Anterior cingulate cortex (tissue), 58 donors: ENCODE data around the gene CHIT1.
"Not testable (repeated sequence)": the region's sequence is repeated elsewhere in the genome, so short reads cannot be mapped to it uniquely, and the experiment has no call there.

Experiments used
- DNase-seq, 58 donors: peaks; one replicate each; lab custom pipeline; 2025; lab: John Stamatoyannopoulos, UW

CHIT1 gene

DNA sequence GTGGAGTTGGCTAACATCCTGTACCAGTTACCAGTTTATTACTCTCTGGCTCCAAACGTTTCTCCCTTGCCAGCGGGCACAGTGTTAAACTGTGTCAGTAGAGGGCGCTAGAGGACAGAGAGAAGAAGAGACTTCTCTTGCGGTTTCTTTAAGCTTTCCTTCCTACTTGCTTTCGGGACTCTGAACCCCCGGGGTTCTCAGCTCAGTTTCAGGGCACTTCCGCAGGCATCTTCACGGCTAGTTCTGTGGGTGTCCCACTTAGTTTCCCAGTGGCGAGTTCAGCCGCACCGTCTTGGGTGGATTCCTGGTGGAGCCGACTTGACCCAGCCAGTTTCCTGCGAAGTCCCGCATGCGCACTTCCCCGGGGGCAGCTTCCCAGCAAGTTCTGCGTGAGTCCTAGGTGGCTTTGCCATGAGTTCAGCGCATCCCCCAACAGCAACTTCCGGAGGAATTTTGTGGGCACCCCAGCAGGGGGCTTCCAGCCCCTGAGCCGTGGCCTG, 37.9 kb upstream of the CHIT1 start:
- DNase-seq = peak in 53 of 58 donors; percentile 46 to 88 (median 73)

GRCh38 chr1:203266140-203266539, 36.7 kb upstream of the CHIT1 start:
- DNase-seq = not testable (repeated sequence)

DNA sequence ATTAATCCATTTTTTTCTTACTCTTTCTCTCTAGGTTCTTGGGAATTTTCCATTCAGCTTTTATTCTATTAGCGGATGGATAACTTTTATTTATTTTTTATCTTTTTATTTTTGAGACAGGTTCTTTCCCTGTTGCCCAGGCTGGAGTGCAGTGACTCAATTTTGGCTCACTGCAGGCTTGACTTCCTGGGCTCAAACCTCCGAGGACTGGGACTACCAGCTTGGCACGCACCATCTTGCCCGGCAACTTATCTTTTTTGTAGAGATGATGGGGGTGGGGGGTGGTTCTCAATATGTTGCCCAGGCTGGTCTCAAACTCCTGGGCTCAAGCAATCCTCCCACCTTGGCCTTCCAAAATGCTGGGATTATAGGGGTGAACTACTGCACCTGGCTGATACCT, 36.1 kb upstream of the CHIT1 start:
- no peak for DNase-seq

DNA sequence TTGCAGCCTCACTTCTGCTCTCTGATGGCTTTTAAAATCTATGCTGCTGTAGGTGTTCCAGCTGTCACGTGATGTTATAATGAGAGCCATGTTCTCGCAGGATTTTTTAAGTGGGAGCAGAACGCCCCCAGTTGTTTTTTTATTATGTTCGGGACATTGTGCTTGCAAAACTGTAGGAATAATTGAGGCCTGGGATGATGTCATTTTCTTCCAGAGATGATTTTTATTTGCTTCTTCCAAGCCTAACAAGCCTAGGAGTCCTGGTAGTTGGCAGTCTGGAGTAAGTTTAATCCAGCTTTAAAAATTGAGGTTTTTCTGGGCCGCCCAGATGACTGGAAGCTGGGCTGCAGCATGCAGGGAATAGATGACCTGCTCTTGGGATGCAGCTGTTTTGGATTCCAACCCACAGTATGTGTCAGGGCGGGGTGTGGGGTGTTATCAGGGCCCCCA, 34.6 kb upstream of the CHIT1 start:
- DNase-seq = peak in 2 of 58 donors; percentile 24 to 39

- DNase-seq = no peak
Measured at GRCh38 chr1:203263496-203263895, 34.0 kb upstream of the CHIT1 start.

- DNase-seq = not testable (repeated sequence)
Measured at GRCh38 chr1:203256636-203257035, 27.2 kb upstream of the CHIT1 start.

DNA sequence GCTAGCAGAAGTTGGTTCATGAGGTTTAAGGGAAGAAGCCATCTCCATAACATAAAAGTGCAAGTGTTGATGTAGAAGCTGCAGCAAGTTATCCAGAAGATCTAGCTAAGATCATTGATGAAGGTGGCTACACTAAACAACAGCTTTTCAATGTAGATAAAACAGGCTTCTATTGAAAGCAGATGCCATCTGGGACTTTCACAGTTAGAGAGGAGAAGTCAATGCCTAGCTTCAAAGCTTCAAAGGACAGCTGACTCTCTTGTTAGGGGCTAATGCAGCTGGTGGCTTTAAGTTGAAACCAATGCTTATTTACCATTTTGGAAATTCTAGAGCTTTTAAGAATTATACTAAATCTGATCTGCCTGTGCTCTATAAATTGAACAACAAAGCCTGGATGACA, 25.3 kb upstream of the CHIT1 start:
- DNase-seq = not testable (repeated sequence)

GRCh38 chr1:203252678-203253077, 23.2 kb upstream of the CHIT1 start:
- no peak for DNase-seq

DNA sequence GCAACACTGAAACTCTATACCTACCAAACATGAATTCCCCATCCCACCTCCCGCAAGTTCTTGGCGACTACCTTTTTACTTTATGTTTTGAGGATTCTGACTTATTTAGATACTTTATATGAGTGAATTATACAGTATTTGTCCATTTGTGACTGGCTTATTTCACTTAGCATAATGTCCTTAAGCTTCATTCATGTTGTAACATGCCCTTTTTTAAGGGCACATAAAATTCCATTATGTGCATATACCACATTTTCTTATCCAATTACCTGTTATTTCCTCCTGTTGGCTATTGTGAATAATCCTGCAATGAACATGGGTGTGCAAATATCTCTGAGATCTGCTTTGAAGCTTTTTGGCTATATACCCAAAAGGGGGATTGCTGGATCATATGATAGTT, 22.0 kb upstream of the CHIT1 start:
- DNase-seq = no peak

DNA sequence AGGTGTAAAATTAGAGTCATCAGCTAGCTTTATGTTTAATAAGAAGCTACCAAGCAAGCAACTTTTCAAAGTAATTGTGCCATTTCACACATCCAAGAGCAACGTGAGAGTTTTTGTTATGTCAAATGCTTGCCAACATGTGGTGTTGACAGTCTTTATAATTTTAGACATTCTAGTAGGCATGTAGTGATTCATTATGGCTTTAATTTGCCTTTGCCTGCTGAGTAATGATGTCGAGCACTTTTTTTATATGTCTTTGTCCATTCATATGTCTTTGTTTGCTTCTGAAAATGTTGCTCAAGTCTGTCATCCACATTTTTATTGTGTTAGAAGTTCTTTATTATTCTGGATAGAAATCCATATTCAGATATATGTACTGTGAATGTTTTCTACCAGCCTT, 21.4 kb upstream of the CHIT1 start:
- DNase-seq = peak in 1 of 58 donors; percentile 33

GRCh38 chr1:203244776-203245175, 15.3 kb upstream of the CHIT1 start:
- no peak for DNase-seq

DNA sequence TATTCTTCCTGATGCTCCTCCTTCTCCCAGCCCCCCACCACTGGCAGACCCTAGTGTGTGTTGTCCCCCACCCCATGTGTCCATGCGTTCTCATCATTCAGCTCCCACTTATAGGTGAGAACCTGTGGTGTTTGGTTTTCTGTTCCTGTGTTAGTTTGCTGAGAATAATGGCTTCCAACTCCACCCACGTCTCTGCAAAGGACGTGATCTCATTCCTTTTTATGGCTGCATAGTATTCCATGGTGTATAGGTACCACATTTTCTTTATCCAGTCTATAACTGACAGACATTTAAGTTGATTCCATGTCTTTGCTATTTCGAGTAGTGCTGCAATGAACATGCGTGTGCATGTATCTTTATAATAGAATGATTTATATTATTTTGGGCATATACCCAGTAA, 12.2 kb upstream of the CHIT1 start:
- DNase-seq = not testable (repeated sequence)

GRCh38 chr1:203239526-203240305, 10.2 kb upstream of the CHIT1 start:
- DNase-seq = peak in 12 of 58 donors; percentile 12 to 54 (median 34)

- DNase-seq = no peak
Measured at GRCh38 chr1:203239081-203239480, 9.6 kb upstream of the CHIT1 start.

DNA sequence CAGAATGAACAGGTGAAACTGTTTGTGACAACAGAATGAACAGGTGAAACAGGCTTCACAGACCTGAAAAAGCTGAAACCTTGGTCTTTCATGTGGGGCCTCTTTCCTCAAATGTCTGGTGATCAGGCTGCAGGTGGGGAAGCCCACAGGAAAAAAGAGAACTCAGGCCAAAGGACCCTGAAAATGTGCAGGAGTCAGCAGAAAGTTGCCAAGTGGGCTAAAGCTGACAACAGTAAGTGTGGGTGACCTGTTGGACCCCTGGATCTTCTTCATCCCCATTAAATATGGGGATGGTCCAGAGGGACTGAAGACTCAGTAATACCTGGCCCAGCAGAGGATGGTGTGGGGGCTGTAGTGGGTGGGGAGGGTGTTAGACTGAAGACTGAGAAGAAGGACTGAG, 9.1 kb upstream of the CHIT1 start:
- DNase-seq = no peak

- DNase-seq = not testable (repeated sequence)
Measured at GRCh38 chr1:203234901-203235300, 5.4 kb upstream of the CHIT1 start.

DNA sequence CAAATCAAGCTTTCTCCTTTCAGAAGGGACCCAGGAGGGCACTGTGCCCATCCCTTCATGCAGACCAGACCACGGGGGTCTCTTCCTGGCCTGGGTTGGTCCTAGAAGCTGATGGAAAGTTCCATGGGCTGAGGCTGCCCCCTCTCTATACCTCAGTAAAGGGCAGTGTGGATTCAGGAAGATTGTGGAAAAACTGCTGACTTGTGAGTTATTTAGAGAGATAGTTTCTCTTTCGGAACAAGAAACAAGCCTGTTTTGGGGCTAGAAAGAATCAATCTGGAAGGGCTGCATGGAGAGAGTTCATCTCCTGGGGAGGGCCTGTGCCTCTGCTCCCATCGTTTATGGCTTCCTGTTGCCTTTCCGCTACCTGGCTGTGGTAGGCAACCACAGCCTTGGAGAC, 803 bp downstream of the CHIT1 start:
- DNase-seq = no peak

- no peak for DNase-seq
Measured at GRCh38 chr1:203227371-203228083, 1.9 kb downstream of the CHIT1 start.

GRCh38 chr1:203225071-203225470, 4.4 kb downstream of the CHIT1 start:
- DNase-seq = no peak

DNA sequence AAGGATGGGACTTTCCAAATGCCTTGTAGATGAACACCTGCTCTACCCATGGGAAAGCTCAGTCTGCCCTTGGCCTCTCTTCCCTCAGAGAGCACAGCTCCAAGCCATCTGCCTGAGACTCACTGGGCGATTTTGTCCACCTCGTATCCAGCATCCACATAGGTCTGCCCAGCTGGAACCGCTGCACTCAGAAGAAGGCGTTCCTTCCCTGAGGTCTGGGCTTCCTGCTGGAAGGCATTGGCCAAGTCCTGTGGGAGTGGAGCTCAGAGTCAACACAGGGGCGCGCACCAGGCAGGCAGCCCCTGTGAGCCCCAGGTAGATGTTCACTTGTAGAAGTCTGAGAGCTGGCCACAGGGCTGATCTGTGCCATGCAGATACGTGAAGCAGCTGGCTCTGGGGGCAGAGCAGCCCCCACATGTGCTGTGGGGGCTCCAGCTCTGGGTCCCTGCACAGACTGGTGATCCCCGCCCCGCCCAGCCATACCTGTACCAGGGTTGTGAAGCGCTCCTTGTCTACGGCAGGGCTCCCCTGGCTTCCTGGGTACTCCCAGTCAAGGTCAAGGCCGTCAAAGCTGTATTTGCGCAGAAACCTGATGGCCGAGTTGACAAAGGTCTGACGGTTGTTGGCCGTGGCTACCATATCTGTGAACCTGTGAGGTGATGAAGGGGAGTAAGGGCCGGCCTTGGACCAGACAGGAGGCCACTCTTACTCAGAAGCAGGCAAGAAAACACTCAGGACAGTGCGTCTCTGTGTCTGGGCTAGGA, 6.3 kb downstream of the CHIT1 start:
- DNase-seq = no peak

- no peak for DNase-seq
Measured at GRCh38 chr1:203219934-203220333, 9.5 kb downstream of the CHIT1 start.
